ENCODE results near the gene NR1I2. TPM values are rescaled to one million over a fixed set of nuclear protein-coding genes. Genes with fewer than 3 reads are reported as not detected.

The NR1I2 gene
- 100 to 1,000 TPM in 2 of 4 donors, 10 to 100 TPM in 2; 37.8 to 166 (median 95.5) TPM for polyA plus RNA-seq
- long read RNA-seq, donor 1: 0 reads
- long read RNA-seq, donor 2, full-length matches to known transcripts: 3 of 3 reads
- long read RNA-seq, donor 2, partial matches to known transcripts: 0 of 3 reads
- long read RNA-seq, donor 2, other reads (novel, unspliced or antisense): 0 of 3 reads
- long read RNA-seq, donor 3, full-length matches to known transcripts: 10 of 10 reads
- long read RNA-seq, donor 3, partial matches to known transcripts: 0 of 10 reads
- long read RNA-seq, donor 3, other reads (novel, unspliced or antisense): 0 of 10 reads
- long read RNA-seq, donor 4: 0 reads
- long read RNA-seq, donor 5, full-length matches to known transcripts: 4 of 4 reads
- long read RNA-seq, donor 5, partial matches to known transcripts: 0 of 4 reads
- long read RNA-seq, donor 5, other reads (novel, unspliced or antisense): 0 of 4 reads
- long read RNA-seq, donor 6, full-length matches to known transcripts: 13 of 21 reads
- long read RNA-seq, donor 6, partial matches to known transcripts: 0 of 21 reads
- long read RNA-seq, donor 6, other reads (novel, unspliced or antisense): 8 of 21 reads
- long read RNA-seq, donor 7: 0 reads
- long read RNA-seq, donor 8: 0 reads
- long read RNA-seq, donor 9, full-length matches to known transcripts: 2 of 2 reads
- long read RNA-seq, donor 9, partial matches to known transcripts: 0 of 2 reads
- long read RNA-seq, donor 9, other reads (novel, unspliced or antisense): 0 of 2 reads
- long read RNA-seq, donor 10, full-length matches to known transcripts: 12 of 12 reads
- long read RNA-seq, donor 10, partial matches to known transcripts: 0 of 12 reads
- long read RNA-seq, donor 10, other reads (novel, unspliced or antisense): 0 of 12 reads

DNA sequence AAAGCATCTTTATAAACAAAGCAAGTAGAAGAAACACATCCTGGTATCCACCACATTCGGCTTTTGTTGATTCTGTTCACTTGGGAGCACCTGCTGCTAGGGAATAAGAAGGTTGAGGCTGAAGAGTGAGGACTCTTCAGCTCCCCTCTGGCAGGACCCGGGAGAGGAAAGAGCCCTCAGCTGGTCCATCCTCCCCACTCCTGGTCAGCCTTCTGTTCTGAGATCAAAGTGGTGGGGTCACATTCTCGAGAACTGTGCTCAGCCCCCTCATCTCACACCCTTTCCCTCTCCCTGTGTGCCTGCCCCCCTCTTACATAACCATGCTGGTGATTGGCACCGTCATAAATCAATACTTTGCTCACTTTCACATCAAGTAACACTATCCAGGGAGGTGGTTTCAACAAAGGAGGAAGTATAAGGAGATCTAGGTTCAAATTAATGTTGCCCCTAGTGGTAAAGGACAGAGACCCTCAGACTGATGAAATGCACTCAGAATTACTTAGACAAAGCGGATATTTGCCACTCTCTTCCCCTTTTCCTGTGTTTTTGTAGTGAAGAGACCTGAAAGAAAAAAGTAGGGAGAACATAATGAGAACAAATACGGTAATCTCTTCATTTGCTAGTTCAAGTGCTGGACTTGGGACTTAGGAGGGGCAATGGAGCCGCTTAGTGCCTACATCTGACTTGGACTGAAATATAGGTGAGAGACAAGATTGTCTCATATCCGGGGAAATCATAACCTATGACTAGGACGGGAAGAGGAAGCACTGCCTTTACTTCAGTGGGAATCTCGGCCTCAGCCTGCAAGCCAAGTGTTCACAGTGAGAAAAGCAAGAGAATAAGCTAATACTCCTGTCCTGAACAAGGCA is at the start of gene NR1I2:
NR1I2 (plus strand) TSS at position 772 of the 869 bp plus-strand sequence.
- H3K36me3 ChIP-seq (ENCODE audit: control insufficient read depth in 3 of 3, insufficient read depth in 2 of 3, low read depth in 1 of 3, low read length in 3 of 3): no peaks in the 10 kb centered on the region
- 15 to 62% (median 34%) methylated on average over 10 of the region's 10 CpGs for WGBS, 3 donors
- peaks cover 0 to 5% of the 10 kb centered on the region in 2 donors for H3K9me3 ChIP-seq (ENCODE audit: control insufficient read depth in 2 of 2, insufficient read depth in 1 of 2, low read depth in 1 of 2, low read length in 1 of 2)
- H3K4me3 ChIP-seq (ENCODE audit: low read depth in 1 of 3, low read length in 3 of 3): peak within 1 kb of the TSS in 2 of 3 donors; percentile 42 to 64
- peaks cover 3 to 31% (median 5%) of the 10 kb centered on the region in 3 donors for H3K4me1 ChIP-seq (ENCODE audit: control insufficient read depth in 3 of 3, insufficient read depth in 2 of 3, low read depth in 1 of 3, low read length in 2 of 3)
- H3K27ac ChIP-seq (ENCODE audit: low read depth in 1 of 3, low read length in 2 of 3): peak within 1 kb of the TSS; percentile 85 to 92 (median 87)
- no peaks in the 10 kb centered on the region for H3K27me3 ChIP-seq (ENCODE audit: control insufficient read depth in 3 of 3, insufficient read depth in 3 of 3, low read length in 3 of 3)
- DNase-seq (peak; percentile 91 to 94), FAIRE-seq (no peak)

DNA sequence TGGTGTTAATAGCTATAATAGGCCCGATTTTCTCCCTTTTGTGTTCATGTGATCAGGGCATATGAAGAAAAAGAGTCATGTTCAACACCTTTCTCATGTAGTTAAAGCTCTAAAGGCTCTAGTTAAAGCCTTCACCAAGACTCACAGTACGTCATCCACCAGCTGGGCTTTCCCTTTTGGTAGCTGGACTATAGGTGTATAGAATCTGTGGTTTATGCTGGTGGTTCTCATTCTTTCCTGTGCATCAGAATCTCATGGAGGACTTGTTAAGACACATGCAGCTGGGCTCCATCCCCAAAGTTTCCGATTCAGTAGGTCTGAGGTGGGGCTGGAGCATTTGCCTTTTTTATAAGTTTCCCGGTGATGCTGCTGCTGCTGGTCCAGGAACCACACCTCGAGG is 48.1 kb upstream of the NR1I2 start:
- no peaks in the 10 kb centered on the region for H3K27me3 ChIP-seq (ENCODE audit: control insufficient read depth in 3 of 3, insufficient read depth in 3 of 3, low read length in 3 of 3)
- 86 to 92% (median 92%) methylated on average over 5 of the region's 5 CpGs for WGBS, 3 donors
- no peaks in the 10 kb centered on the region for H3K9me3 ChIP-seq (ENCODE audit: control insufficient read depth in 2 of 2, insufficient read depth in 1 of 2, low read depth in 1 of 2, low read length in 1 of 2)
- no peak overlapping the region for H3K27ac ChIP-seq (ENCODE audit: low read depth in 1 of 3, low read length in 2 of 3)
- DNase-seq (no peak), FAIRE-seq (no peak)
- no peaks in the 10 kb centered on the region for H3K36me3 ChIP-seq (ENCODE audit: control insufficient read depth in 3 of 3, insufficient read depth in 2 of 3, low read depth in 1 of 3, low read length in 3 of 3)
- H3K4me3 ChIP-seq (ENCODE audit: low read depth in 1 of 3, low read length in 3 of 3): no peak overlapping the region
- H3K4me1 ChIP-seq (ENCODE audit: control insufficient read depth in 3 of 3, insufficient read depth in 2 of 3, low read depth in 1 of 3, low read length in 2 of 3): no peaks in the 10 kb centered on the region

DNA sequence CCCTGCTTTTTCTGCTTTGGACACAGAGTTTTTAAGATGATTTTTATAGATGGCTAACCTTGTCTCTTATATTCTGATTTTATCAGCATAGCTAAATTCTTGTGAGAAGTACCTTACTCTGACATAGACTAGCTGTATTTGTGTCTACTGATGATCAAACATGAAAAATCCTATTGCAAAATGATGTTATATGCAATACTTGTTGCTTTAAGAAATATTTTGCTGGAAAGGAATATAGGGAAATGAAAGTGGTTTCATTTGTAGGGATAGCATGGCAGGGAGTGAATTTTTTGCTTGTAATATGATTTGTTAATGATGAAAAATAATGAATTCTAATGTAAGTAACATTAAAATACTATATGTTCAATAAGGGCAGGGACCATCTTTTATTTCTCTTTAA is 43.2 kb upstream of the NR1I2 start:
- H3K9me3 ChIP-seq (ENCODE audit: control insufficient read depth in 2 of 2, insufficient read depth in 1 of 2, low read depth in 1 of 2, low read length in 1 of 2): no peaks in the 10 kb centered on the region
- no peaks in the 10 kb centered on the region for H3K36me3 ChIP-seq (ENCODE audit: control insufficient read depth in 3 of 3, insufficient read depth in 2 of 3, low read depth in 1 of 3, low read length in 3 of 3)
- no peak for FAIRE-seq
- H3K4me3 ChIP-seq (ENCODE audit: low read depth in 1 of 3, low read length in 3 of 3): no peak overlapping the region
- no peaks in the 10 kb centered on the region for H3K4me1 ChIP-seq (ENCODE audit: control insufficient read depth in 3 of 3, insufficient read depth in 2 of 3, low read depth in 1 of 3, low read length in 2 of 3)
- no peak for DNase-seq
- H3K27ac ChIP-seq (ENCODE audit: low read depth in 1 of 3, low read length in 2 of 3): no peak overlapping the region
- no peaks in the 10 kb centered on the region for H3K27me3 ChIP-seq (ENCODE audit: control insufficient read depth in 3 of 3, insufficient read depth in 3 of 3, low read length in 3 of 3)

DNA sequence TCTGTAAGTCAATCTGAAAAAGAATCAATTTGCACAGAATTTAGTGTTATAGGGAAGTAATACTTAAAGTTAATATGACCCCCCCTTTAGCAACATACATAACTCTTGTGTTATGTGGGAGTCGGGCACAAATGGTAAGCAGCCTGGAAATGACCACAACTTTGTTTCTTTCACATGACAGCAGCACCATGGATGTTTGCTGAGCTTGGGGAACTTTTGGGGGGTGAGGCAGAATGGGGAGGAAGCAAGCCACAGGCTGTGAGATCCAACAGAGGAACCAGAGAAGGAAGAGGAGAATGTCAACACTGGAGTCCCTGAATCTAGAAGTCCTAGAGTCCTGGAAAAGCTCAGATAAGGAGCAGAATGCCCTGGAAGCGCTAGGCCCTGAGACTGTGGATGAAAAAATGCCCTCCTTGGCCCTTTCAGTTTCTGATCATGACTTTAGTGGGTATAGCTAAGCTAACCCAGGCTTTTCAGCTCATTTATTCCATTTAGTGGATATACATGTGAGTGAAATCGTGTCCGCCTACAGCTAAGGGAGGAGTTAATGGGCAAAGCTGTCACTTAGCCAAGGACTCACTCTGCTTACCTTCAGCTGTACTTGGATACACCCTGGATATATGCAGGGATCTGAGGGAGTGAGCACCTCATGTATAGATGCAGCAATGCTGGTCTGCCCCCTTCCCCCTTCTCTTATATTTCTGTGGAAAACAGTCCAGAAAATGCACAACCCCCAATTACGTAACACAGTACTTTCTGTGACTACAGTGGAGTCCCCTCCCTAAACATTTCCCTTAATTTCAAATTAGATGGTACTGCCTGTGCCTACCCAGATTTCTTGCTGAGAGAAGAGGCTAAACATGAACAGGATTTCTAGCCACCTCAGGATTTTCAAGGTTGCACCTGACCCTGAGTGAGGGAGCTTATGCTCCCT is 40.0 kb upstream of the NR1I2 start:
- Histone ChIP-seq H3K27me3 (ENCODE audit: control insufficient read depth in 3 of 3, insufficient read depth in 3 of 3, low read length in 3 of 3) (no peaks in the 10 kb centered on the region), H3K4me3 (ENCODE audit: low read depth in 1 of 3, low read length in 3 of 3) (no peak overlapping the region), H3K36me3 (ENCODE audit: control insufficient read depth in 3 of 3, insufficient read depth in 2 of 3, low read depth in 1 of 3, low read length in 3 of 3) (no peaks in the 10 kb centered on the region), H3K9me3 (ENCODE audit: control insufficient read depth in 2 of 2, insufficient read depth in 1 of 2, low read depth in 1 of 2, low read length in 1 of 2) (no peaks in the 10 kb centered on the region), H3K4me1 (ENCODE audit: control insufficient read depth in 3 of 3, insufficient read depth in 2 of 3, low read depth in 1 of 3, low read length in 2 of 3) (no peaks in the 10 kb centered on the region), H3K27ac (ENCODE audit: low read depth in 1 of 3, low read length in 2 of 3) (no peak overlapping the region)
- FAIRE-seq: no peak
- WGBS, 3 donors: 79 to 87% (median 80%) methylated on average over 5 of the region's 5 CpGs
- DNase-seq: no peak

DNA sequence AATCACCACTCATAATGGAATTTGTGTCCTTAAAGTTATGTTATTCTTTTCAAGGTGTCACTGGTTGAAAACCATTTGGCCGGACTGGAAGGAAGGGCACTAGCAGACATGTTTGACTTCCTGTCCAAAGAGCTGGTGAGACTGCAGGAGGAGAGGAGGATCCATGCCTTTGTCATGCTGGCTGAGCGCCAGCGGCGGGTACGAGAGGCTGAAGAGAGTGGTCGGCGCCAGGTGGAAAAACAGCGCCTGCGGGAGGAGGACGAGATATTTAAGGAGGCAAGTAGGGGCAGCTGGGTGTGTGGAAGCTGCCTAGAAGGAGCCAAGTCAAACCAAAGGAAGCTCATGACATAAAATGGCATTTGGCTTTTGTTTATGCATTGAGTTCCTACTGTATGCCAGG is 38.0 kb upstream of the NR1I2 start:
- DNase-seq (no peak), FAIRE-seq (no peak)
- 94 to 98% (median 97%) methylated on average over 10 of the region's 10 CpGs for WGBS, 3 donors
- H3K4me1 ChIP-seq (ENCODE audit: control insufficient read depth in 3 of 3, insufficient read depth in 2 of 3, low read depth in 1 of 3, low read length in 2 of 3): no peaks in the 10 kb centered on the region
- H3K27me3 ChIP-seq (ENCODE audit: control insufficient read depth in 3 of 3, insufficient read depth in 3 of 3, low read length in 3 of 3): no peaks in the 10 kb centered on the region
- no peaks in the 10 kb centered on the region for H3K36me3 ChIP-seq (ENCODE audit: control insufficient read depth in 3 of 3, insufficient read depth in 2 of 3, low read depth in 1 of 3, low read length in 3 of 3)
- no peak overlapping the region for H3K4me3 ChIP-seq (ENCODE audit: low read depth in 1 of 3, low read length in 3 of 3)
- no peak overlapping the region for H3K27ac ChIP-seq (ENCODE audit: low read depth in 1 of 3, low read length in 2 of 3)
- no peaks in the 10 kb centered on the region for H3K9me3 ChIP-seq (ENCODE audit: control insufficient read depth in 2 of 2, insufficient read depth in 1 of 2, low read depth in 1 of 2, low read length in 1 of 2)

DNA sequence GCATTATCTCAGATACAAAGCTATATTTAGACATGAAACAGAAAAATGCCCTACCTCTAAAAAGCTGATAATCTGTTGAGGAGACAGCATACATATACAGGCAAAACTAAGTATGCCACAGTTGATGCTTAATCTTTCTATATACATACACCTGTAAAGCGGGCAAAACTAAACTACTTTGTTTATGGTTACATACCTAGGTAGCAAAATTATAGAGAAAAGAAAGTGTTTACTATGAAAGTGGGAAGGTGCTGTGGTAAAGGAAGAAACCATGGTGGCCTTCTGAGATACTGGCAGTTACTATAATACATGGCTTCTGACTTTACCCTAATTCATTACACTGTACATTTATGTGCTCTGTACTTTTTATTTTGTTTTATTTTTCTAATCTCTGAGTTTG is 36.0 kb upstream of the NR1I2 start:
- Histone ChIP-seq H3K4me1 (ENCODE audit: control insufficient read depth in 3 of 3, insufficient read depth in 2 of 3, low read depth in 1 of 3, low read length in 2 of 3) (no peaks in the 10 kb centered on the region), H3K9me3 (ENCODE audit: control insufficient read depth in 2 of 2, insufficient read depth in 1 of 2, low read depth in 1 of 2, low read length in 1 of 2) (no peaks in the 10 kb centered on the region), H3K27ac (ENCODE audit: low read depth in 1 of 3, low read length in 2 of 3) (no peak overlapping the region), H3K27me3 (ENCODE audit: control insufficient read depth in 3 of 3, insufficient read depth in 3 of 3, low read length in 3 of 3) (no peaks in the 10 kb centered on the region), H3K4me3 (ENCODE audit: low read depth in 1 of 3, low read length in 3 of 3) (no peak overlapping the region), H3K36me3 (ENCODE audit: control insufficient read depth in 3 of 3, insufficient read depth in 2 of 3, low read depth in 1 of 3, low read length in 3 of 3) (no peaks in the 10 kb centered on the region)
- no peak for FAIRE-seq
- DNase-seq: no peak
- 84 to 89% (median 87%) methylated on average over 1 of the region's 1 CpG for WGBS, 3 donors

DNA sequence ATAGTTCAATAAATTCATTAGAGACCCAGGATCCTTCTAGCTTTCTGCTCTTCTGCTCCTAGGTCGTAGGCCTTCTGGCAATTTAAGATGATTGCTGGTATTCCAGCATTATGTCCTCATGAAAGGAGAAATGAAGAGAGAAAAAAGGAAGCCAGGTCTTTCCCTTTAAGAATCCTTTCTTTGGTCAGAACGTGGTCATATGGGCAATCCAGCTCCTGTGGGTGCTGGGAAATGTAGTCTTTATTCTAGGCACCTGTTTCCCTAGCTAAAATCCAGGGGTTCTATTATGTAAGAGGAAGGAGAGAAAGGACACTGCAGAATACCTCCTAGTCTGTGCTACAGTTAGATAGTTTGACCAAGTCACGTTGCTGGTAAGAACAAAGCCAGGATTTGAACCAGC is 35.5 kb upstream of the NR1I2 start:
- Histone ChIP-seq H3K36me3 (ENCODE audit: control insufficient read depth in 3 of 3, insufficient read depth in 2 of 3, low read depth in 1 of 3, low read length in 3 of 3) (no peaks in the 10 kb centered on the region), H3K4me3 (ENCODE audit: low read depth in 1 of 3, low read length in 3 of 3) (no peak overlapping the region), H3K27me3 (ENCODE audit: control insufficient read depth in 3 of 3, insufficient read depth in 3 of 3, low read length in 3 of 3) (no peaks in the 10 kb centered on the region), H3K4me1 (ENCODE audit: control insufficient read depth in 3 of 3, insufficient read depth in 2 of 3, low read depth in 1 of 3, low read length in 2 of 3) (no peaks in the 10 kb centered on the region), H3K27ac (ENCODE audit: low read depth in 1 of 3, low read length in 2 of 3) (no peak overlapping the region), H3K9me3 (ENCODE audit: control insufficient read depth in 2 of 2, insufficient read depth in 1 of 2, low read depth in 1 of 2, low read length in 1 of 2) (no peaks in the 10 kb centered on the region)
- WGBS, 3 donors: 60 to 71% (median 66%) methylated on average over 3 of the region's 3 CpGs
- FAIRE-seq (no peak), DNase-seq (no peak)
